Femur (tissue), 1 donor: ENCODE measurements around the gene HS1BP3.

Experiments
- DNase-seq: peaks from one replicate; pipeline ENCODE4 v3.0.0-alpha.2; 2017

Gene HS1BP3

DNA sequence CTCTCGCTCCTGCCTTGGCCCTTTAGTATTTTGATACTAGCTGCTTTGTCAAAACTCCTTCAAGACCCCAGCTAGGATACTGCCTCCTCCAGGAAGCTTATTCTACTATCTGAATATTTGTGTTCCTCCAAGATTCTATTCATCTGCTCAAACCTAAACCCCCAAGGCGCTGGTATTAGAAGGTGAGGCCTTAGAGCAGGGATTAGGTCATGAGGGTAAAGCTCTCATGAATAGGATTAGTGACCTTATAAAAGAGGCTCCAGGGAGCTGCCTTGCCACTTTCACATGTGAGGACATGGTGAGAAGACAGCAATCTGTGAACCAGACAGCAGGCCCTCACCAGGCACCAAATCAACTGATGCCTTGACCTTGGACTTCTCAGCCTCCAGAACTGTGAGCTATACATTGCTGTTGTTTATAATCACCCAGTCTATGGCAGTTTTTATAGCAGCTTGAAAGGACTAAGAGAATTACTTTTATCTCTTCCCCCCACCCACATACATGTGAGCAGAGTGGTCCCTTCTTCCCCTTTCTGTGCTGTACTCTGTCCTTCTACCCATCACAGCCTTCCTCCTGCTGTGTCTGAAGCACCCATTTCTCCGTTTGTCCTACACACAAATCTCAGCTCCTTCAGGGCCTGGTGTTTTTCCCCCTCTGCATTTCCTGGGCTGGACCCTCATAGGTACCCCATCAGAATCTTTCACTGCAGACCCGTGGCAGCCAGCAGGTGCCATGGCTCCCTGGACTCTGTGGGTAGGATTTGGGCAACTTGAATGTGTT is 54.5 kb downstream of the HS1BP3 start:
- no peak for DNase-seq

DNA sequence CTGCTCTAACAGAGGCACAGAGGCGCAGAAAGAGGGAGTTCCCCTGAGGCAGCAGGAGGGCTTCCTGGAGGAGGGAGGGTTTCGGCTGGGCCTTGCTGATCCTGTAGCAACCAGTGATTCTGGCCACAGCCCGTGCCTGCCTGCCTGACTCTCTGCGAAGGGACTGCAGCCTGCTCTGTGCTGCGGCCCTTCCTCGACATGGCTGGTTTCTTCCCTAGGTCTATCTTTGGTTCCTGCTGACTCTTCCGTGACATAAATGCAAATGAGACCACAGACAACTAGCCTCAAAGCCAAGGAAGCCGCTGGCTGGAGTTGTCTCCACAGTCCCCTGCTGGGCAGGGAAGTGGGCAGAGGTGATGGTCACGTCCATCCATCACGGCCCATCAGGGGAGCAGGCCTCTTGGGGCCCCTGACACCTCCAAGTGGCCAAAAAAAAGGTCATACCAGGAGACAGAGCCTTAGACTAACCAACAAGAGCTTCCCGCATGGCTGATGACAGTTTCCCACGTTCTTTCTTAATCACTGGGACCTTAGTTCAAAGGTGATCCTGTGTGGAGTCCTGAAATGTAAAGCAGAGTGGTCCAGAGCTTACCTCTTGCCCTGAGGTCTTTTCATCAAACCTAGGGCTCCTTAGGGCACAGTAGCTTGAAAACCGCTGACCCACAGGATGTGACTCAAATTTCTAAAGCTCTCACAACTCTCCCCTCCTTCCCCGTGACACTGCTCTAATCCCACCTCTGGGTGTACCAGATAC is 55.3 kb downstream of the HS1BP3 start:
- peak; percentile 39 for DNase-seq

DNA sequence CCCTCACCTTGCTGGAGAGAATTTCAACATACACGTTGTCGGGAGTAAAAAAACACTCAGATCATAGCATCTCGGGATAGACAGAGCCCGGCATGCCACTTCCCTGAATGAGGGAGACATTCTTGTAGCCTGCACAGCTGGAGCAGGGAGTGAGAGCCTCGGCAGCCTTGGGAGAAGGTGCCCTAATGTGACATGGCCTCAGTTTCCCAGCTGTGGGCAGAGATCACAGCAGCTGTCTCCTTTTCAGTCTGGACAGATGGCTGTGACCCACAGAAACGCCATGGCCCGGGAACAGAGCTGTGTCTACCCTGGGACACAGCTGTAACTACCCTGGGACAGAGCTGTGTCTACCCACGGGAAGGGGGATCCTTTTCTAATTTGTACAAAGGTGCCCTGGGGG is 55.9 kb downstream of the HS1BP3 start:
- DNase-seq: no peak

DNA sequence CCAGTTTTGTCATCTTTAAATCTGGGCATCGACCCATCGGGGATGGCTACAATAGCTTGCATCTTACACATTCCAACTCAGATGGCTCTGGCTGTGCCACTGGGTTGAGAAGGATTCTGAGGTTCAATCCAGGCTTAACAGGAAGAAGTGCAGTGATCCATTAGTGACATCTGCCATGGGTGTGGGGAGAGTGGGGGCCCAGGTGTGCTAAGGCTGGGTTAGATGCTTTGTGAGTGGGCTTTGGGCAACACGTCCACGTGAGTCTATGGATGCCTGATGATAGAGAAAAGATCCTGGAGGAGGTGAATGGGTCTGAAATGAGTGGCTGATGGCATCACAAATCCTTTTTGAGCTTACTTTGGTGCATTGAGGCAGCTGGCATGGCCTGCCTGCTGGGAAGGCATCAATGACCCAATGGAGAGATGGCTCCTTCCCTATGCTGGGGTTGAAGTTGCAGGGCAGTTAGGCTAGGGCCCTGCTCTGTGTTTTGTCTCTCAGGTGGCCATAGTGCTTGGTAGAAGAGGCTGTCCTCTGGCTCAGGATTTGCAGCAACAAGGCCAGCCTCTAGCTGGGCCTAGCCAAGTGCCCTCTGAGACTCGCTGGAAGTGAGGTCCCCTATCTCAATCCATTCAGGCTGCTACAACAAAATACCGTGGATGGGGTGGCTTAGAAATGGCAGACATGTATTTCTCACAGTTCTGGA is 56.7 kb downstream of the HS1BP3 start:
- no peak for DNase-seq

DNA sequence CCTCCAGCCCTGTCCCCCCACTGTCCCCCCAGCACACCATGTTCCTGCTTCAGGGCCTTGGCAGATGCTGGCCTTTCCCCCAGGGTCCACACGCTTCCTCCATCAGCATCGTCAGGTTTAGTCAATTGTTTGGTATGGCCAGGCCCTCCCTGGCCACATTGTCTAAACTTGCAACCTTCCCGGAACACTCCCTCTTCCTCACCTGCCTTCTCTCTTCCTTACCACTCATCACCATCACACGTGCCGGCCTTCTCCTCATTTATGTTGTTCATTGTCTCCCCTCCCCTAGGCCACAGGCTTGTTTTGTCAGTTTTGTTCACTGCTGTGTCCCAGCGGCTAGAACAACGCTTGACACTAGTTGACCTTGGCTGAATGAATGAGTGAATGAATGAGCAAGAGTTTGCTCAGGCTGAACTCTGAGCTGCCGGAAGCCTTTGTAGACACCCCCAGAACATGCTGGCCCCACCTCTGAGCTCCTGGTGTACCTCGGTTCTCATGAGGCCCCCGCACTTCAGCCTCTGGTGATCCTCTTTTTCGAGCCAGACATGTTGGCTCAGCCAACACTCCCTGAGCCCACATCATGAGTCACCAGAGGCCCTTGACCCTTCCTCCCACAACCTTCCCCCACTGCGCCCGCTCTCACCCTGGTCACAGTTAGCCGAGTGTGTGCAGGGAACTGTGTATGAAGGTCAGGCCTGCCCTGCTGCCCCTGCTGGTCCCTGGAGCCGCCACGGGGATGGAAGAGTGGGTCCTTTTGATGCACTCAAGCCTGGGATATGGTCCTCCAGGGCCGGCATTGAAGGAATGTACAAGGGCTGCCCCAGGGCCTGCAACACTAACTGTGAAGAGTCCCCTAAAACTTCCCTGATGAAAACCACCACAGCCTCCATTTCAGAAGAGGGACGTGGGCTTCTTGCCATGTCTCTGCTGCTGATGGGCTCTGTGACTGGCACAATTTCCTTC is 57.5 kb downstream of the HS1BP3 start:
- peak; percentile 46 for DNase-seq

DNA sequence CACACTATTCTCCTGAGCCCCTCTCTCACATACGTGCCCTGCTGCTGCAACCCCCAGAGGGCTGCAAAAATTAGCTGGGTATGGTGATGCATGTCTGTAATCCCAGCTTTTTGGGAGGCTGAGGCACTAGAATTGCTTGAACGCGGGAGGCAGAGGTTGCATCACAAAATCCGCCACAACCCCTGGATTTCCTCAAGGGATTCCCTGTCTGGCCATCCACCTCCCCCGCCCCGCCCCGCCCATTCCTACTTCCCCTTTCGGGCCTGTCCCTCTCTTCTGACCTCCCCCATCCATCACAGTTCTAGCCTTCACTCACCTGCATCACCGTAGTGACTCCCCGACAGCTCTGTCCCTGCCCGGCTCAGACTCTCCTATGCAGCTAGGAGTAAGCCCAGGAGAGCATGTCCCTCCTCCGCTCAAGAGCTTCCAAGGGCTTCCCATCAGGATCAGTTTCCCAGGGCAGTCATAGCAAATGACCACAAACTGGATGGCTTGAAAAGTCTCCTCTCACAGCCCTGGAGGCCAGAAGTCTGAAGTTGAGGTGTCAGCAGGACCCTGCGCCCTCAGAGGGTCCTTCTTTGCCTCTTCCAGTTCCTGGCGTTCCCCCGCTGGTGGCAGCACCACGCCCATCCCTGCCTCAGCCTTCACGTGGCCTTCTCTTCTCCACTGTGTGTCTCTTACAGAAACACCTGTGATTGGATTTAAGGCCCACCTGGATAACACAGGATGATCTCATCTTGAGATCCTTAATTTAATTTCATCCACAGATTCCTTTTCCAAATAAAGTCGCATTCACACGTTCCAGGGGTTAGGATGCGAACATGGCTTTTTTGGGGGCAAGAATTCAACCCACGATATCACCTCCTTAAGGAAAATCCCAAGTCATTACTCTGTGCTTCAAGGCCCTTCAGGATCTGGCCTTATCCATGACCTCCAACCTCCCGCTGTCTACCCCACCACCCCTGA is 58.5 kb downstream of the HS1BP3 start:
- DNase-seq: no peak

DNA sequence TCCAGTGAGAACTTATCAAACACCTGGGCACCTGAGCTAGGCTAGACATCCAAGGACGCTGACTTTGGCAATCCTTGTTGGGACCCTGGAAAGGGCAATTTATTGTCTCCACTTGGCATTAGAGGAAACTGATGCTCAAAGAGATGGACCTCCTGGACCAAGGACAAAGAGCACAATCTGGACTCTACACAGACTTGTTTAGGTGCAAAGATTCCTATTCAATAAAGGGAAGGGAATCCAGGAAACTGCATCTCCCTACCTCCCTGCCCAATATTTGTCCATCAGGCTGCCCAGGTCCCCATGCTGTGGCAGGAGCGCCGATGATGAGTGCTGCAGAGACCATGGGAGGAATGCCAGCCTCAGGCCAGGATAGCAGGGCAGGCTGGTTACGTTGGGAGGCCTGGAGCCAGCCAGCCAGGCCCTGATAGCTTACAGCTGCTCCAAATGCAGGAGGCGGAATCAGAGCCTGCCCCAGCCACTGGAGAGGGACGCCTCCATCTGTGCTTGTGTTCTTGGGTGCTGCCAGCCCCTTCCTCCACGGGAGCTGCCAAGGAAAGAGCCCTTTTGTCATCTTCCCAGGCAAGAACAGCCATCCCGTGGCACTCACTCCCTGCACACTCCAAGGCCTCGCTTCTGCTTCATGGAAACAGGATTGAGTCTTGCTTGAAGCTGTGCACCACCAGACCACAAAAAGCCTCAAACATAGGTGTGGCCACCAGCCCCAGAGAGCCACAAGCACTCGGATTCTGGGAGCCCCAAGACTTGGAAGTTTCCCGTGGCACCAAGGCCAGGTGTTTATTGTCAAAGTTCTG is 60.0 kb downstream of the HS1BP3 start:
- peak; percentile 59 for DNase-seq

DNA sequence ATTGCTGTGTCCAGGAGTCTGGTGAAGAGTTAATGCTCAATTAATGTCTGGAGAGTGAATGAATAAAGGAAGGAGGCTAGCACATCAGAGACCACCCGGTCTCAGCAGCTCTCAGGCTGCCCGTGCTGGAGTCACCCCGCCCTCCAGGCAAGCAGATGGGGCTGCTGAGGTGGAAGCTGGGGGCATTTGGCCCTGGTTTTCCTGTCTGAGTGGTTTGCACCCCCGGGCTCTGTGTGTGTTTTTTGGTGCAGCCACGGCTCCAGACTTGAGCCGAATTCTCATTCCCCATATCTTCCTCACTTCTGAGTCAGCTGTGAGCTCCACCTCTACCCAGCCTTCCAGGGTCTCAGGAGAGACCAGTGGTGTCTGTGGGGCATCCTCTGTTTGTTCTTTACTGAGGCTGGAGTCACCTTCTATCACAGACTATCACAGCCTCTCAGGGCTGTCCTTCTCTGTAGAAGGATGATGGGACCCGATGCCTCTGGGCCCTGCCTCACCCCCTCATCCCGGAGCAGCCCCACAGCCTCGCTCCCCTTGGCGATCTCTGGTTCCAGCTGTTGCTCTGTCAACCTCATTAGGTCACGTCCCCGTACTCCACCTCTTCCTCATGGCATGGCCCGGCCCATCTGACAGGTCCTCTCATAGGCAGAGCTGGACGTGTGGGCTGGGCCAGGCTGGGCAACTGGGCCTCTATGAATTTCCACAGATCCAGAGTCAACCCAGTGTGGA is 60.8 kb downstream of the HS1BP3 start:
- peak; percentile 17 for DNase-seq

DNA sequence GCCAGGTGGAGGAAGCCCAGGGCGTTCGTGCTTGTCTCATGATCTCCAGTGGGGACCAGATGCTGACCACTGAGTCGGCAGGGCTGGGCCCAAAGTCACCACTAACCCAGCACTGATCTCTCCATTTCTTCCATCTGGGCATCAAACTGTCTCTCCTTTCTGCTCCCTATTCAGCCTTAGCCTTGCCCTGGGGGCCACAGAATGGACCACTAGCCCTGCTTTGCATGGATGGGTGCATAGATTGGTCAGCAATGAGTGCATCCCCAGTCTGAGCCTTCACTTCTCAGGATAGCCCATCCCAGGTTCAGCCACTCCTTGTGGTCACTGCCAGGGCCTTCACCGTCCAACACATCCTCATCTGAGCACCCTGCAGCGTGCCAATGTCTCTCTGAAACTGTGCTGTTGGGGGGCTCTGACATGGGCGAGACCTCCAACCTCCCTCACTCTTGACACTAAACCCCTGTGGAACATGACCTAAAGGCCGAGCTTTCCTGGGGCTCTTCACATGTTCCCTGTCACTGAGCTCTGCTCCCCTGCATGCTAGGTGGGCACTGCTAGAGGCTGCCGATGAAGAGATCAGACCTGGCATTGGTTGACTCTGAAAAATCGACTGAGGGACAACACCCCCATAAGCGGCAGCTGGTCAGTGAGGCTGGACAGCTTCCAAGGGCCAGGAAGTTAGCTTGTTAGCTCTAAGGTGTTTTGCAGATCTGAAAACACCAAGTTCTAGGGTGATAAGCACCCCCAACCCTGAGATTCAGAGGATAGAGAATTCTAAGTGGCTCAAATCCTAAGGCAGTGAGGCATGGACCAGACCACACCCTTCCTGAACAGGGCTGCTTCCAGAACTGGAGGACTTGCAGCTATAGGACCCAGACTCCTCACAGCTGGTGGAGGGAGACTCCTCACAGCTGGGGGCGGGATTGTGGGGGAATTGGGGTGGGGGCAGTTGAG is 61.7 kb downstream of the HS1BP3 start:
- DNase-seq: no peak

DNA sequence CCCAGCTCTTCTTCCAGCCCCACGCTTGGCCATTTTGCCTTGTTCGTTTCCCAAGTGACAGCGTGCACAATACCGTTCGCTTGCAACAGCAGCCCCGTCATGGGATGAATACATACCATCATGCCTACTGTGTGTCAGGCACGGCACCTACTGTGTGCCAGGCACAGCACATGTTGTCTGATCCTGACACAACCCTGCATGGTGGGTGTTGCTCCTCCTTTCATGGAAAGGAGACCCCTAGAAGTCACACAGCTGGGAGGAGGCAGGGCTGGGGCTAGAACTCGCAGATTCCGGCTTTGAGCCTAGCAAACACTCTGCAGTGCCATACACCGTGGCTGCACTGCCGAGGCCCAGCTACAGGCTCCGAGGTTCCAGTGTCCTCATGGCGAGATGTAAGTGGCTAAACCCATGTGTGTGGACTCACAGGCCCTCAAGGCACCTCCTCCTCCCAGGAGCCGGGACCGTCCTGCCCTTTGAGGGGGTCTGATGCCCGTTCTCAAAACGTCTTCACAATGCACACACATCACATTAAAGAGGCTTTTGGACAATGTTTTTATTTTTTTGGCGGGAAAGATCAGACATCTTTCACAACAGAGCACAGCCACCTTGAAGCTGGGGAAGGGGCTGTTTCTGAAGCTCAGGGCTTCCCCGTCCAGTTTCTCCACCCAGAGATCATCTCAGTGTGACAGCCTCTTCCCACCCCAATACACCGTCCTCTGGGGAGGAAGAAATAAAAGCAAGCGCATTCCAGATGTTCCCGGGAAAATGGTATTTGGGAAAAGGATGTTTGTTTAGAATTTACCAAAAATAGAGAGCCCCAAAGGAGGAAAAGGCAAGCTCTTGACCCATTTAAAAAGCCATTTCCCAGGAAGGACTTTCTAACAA is 64.9 kb downstream of the HS1BP3 start:
- DNase-seq: peak; percentile 20

DNA sequence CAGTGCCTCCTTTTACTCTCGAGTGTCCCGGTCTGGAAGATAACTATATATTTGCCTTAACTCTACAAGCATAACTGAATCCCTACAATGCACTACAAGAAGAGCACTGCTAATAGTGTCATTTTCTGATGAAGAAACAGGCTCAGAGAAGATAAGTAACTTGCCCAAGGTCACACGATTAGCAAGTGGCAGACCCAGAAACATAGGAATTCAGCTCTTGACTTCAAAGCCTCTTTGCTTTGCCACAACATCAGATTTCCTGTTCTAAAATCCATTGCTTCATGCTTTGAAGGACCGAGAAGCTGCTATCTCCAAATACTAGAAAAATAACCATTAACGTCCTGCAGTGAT is 65.6 kb downstream of the HS1BP3 start:
- no peak for DNase-seq

DNA sequence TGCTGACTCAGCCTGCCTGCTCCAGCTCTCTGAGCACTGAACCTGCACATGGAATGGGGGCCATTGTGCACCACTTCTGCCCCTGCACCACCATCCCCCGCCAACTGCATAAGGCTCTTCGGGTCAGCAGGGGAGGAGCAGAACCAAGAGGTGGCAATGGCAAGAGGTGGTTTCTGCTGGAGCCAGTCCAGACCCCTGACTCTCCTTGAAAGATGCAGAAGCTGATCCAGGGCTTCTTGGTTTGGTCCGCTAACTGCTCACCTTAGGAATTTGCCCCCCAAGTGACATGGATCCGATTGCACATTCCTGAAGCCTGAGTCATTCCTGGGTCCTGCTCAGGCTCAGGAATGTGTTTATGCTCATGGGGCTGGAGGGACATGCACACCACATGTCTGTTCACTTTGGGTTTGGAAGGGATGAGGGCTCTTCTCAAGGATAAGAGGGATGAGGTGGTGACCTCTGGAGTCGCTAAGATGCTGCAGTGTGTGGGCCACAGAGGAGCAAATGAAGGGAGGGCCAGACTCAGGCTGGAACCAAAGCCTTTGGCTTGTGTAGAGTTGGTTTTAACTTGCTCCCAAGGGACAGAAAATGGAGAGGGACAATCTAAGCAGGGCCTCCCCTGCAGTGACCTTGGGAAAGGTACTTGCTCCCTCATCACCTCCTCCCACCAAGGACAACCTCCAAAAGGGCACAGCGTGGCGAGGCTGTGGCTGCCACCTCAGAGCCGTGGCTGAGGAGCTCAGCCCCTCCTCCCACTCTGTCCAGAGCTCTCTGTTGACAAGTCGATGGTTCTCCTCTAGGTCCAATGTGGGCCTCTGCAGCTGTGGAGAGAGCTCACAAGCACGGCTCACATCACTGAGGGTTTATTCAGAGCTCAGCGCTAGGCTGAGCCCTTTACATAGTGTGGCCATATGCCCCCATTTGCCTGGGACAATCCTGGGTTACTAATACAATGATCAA is 66.2 kb downstream of the HS1BP3 start:
- peak; percentile 65 for DNase-seq

DNA sequence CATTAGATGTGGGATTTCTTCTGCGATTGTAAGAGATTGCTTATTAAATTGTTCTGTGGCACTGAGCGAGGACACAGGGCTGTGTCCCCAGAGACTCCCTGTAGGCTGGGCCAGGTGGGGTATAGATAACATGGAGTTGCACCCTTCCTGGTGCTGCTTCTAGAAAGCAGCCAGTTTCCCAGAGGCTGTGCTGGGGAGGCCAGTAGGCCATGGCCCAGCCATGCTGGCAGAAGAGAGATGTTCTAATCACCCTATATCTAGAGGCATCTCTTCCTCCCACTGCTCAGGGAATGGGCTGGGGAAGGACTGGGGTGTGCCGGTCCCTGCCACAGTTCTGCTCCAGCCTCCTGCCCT is 66.9 kb downstream of the HS1BP3 start:
- DNase-seq: peak; percentile 7

DNA sequence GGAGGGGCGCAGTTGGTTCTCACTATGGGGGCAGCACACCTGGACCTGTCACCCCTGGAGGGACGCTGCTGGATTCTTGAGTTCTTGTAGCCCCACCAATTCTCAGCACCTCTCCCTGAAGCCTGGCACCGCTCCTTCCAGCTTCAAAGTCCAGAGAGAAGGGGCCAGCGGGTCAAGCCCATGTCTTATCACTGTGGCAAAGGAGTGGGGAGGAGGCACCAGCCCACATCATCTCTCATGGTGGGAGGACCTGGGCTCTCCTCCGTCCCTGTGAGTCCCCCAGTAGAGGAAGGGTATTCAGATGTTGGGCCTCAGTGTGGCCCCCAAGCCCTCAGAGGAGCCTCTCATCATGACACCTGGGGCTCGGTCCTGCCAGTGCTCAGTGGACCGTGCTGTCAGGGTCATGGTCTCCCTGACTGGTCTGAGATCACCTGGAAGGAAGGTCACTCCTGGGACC is 67.4 kb downstream of the HS1BP3 start:
- DNase-seq: peak; percentile 11

DNA sequence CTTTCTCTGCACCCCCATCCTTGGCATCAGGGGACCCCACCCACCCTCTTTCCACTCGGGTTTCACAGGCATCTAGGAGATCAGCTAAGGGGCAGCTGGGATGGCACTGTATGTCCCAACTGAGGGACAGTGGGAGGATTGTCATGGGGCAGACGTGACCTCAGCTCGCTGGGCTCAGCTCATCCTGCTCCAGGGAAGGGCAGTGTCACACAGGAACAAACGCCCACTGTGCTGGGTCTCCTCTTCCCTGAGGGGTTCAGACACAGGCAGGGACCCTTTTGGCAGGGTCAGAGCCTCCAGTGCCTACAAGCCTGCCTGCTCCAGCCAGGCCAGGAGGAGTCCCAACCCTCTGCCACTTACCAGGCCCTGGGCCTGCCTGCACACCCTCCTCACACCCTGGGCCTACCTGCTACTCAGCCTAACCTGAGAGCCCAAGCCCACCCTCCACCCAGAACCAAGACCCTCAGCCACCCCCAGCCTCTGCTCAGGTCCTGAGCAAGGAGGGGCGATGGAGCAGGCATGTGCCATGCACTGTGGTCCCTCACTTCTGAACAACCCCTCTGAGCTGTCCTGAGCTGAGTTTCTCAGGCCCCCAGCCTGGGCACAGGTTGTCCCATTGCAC is 68.2 kb downstream of the HS1BP3 start:
- DNase-seq: peak; percentile 9
